Stimulated activated CD4-positive, alpha-beta T cell treated with anti-CD3 and anti-CD28 coated beads, Interleukin-12 subunit alpha, Interleukin-12 subunit beta, amount 100 ng/mL, for 48 hours (primary cell): ENCODE measurements around the gene CFC1B.
"Not testable (repeated sequence)": the region's sequence is repeated elsewhere in the genome, so short reads cannot be mapped to it uniquely, and the experiment has no call there.

ENCODE experiments used
- DNase-seq, 3 donors: peaks; one replicate each; pipeline ENCODE4 v3.0.0-alpha.2; 2020; ENCODE audit warnings: low read depth in 2 of 3, low spot score in 1 of 3

Gene CFC1B

DNA sequence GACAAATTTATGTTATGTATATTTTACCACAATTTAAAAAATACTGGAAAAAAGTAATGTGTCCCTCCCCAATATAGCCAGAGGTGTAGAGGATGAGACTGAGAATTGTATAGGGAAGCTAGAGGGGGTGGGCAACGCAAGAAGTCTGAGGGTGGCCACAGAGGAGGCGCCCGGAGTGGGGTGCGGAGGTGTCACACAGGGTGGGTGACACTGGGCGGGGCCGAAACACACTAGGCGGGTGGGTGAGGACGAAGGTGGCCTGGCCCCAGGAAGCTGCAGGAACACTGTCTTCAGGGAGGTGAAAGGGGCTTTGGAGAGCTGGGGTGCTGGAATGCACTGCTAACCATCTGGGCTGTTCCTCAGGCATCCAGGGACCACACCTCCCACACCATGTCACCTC, 35.4 kb downstream of the CFC1B start:
- not testable (repeated sequence) for DNase-seq

DNA sequence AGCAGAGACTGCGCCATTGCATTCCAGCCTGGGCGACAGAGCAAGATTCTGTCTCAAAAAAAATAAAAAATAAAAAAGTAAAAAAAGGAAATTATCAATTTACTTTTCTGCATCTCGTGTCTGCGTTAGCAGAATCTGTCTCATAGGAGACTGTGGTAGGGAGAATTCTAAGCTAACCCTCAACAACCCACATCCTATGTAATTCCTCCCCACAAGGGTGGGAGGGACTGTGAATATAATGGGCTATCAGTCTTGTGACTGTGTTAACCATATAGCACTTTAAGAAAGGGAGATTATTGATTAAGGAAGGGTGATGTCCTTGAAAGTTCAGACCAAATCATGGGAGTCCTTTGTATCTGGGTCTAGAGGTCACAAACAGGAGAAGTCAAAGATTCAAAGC, 45.1 kb downstream of the CFC1B start:
- DNase-seq: not testable (repeated sequence)

DNA sequence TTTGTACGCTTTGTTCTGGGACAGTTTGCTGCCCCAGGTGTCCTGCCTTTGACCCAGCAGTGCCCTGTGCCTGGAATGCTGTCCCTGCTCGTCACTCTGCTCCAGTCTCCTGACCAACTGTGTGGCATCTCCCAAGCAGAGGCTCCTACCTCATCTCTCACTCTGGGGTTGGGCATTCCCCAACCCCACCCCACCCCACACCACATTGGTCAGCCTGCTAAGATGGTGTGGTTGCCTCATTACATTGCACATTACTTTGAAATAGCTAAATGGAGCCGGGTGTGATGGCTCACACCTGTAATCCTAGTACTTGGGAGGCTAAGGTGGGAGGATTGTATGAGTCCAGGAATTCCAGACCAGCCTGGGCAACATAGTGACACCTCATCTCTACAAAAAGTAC, 50.9 kb downstream of the CFC1B start:
- DNase-seq: not testable (repeated sequence)

DNA sequence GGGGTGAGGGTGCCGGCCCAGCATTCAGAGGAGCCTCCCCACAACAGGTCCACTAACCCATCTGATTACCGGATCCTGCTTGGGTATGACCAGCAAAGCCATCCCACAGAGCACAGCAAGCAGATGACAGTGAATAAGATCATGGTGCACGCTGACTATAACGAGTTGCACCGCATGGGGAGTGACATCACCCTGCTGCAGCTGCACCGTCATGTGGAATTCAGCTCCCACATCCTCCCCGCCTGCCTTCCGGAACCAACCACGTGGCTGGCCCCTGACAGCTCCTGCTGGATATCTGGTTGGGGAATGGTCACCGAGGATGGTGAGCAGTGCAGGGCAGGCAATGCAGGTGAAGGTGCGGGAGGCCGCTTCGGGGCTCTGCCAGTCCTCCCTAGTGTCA, 53.2 kb downstream of the CFC1B start:
- DNase-seq: not testable (repeated sequence)

DNA sequence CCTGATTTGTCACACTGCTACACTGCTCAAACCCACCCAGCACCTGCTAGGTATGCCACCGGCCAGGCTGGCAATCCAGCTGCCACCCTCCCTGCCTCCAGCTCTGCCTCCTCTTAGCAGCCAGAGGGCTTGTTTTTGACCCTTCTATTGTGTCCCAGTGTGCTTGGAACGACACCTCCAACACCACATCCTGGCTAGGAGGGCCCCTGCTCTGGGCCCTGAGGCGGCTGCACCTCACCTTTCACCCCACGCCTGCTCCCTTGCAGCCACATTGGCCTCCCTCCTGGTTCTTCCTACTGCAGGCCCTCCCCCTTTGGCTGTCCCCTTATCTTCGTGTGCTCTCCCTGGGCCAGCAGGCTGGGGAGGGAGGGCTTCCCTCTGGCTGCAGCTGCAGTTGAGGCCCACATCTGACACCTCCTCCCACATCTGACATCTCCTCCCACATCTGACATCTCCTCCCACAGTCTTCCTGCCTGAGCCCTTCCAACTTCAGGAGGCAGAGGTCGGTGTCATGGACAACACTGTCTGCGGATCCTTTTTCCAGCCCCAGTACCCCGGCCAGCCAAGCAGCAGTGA, 55.3 kb downstream of the CFC1B start:
- DNase-seq: not testable (repeated sequence)

DNA sequence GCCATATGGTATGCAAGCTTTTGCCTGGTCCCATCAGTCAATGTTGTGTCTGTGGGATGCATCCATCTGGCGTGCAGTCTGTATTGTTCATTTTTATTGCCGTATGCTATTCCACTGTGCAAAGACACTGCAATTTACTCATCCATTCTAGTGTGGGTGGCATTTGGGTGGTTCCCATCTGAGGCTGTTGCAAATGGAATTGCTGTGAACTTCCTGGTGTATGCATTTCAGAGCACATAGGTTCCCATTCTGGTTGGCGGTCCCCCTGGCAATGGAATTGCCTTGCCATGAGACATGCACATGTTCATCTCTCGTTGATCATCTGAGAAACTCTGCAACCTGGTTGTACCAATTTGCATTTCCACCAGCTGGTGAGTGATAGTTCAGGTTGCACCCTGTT, 56.5 kb downstream of the CFC1B start:
- DNase-seq: not testable (repeated sequence)
